Measurements from ENCODE around the gene HOMER3.
A peak's percentile ranks its signal among the peaks of the same experiment; 100 is the strongest.
"Not testable (repeated sequence)": the region's sequence is repeated elsewhere in the genome, so short reads cannot be mapped to it uniquely, and the experiment has no call there.

HOMER3 gene

GRCh38 chr19:18919086-18919899, 21.7 kb downstream of the HOMER3 start, which contains the start of the genes COPE and DDX49:
Gene COPE, minus strand, starts transcription at chr19:18919387. Its CDS starts 39 bp downstream, at chr19:18919348.
Gene DDX49, plus strand, starts transcription at chr19:18919715. Its CDS starts 27 bp downstream, at chr19:18919742.
- peak; percentile 97 for ATAC-seq
- TF ChIP-seq GLIS3 (CRISPR knock-in tag; IDR thresholded peaks at IDR 0.05): no peak
- TF ChIP-seq ZNF8 (CRISPR knock-in tag; IDR thresholded peaks at IDR 0.05): 0 out of 2 replicates have a peak, but pooled peaks have one; percentile 10
- no peak for TF ChIP-seq POU6F1 (CRISPR knock-in tag; IDR thresholded peaks at IDR 0.05; ENCODE audit: borderline replicate concordance, low read depth)
- no peak for TF ChIP-seq TCF4 (CRISPR knock-in tag; IDR thresholded peaks at IDR 0.05; ENCODE audit: borderline replicate concordance)
- TF ChIP-seq ZFP3 (CRISPR knock-in tag; IDR thresholded peaks at IDR 0.05): 0 out of 2 replicates have a peak, but pooled peaks have one; percentile 18

GRCh38 chr19:18917593-18917992, 23.4 kb downstream of the HOMER3 start:
- not testable (repeated sequence) for ATAC-seq

- ATAC-seq: no peak
- no peak for TF ChIP-seq ISL1 (CRISPR knock-in tag; IDR thresholded peaks at IDR 0.05)
- TF ChIP-seq PATZ1 (CRISPR knock-in tag; IDR thresholded peaks at IDR 0.05; ENCODE audit: borderline replicate concordance): no peak
- TF ChIP-seq ZNF565 (CRISPR knock-in tag; conservative IDR thresholded peaks at IDR 0.05; ENCODE audit: low read depth): no peak
- TF ChIP-seq BACH2 (CRISPR knock-in tag; IDR thresholded peaks at IDR 0.05; ENCODE audit: borderline replicate concordance): no peak
- TF ChIP-seq ARNTL (CRISPR knock-in tag; IDR thresholded peaks at IDR 0.05; ENCODE audit: borderline replicate concordance, low read depth): no peak
- TF ChIP-seq CSRNP3 (CRISPR knock-in tag; IDR thresholded peaks at IDR 0.05): no peak
- TF ChIP-seq ZNF8 (CRISPR knock-in tag; IDR thresholded peaks at IDR 0.05): no peak
- no peak for TF ChIP-seq ESRRG (CRISPR knock-in tag; IDR thresholded peaks at IDR 0.05)
- no peak for TF ChIP-seq SNAI2 (CRISPR knock-in tag; IDR thresholded peaks at IDR 0.05)
Measured at GRCh38 chr19:18915639-18916038, 25.4 kb downstream of the HOMER3 start.

- TF ChIP-seq ZNF70 (CRISPR knock-in tag; IDR thresholded peaks at IDR 0.05) (no peak), ISL1 (CRISPR knock-in tag; IDR thresholded peaks at IDR 0.05) (no peak), TOX (CRISPR knock-in tag; IDR thresholded peaks at IDR 0.05; ENCODE audit: borderline replicate concordance) (no peak), ZC3H10 (CRISPR knock-in tag; IDR thresholded peaks at IDR 0.05) (no peak), RARB (CRISPR knock-in tag; IDR thresholded peaks at IDR 0.05) (no peak), CSDC2 (CRISPR knock-in tag; IDR thresholded peaks at IDR 0.05) (no peak), ESRRG (CRISPR knock-in tag; IDR thresholded peaks at IDR 0.05) (no peak)
- no peak for ATAC-seq
Measured at GRCh38 chr19:18913466-18913865, 27.6 kb downstream of the HOMER3 start.

GRCh38 chr19:18912933-18913332, 28.1 kb downstream of the HOMER3 start:
- TF ChIP-seq GLIS3 (CRISPR knock-in tag; IDR thresholded peaks at IDR 0.05) (no peak), ZFP3 (CRISPR knock-in tag; IDR thresholded peaks at IDR 0.05) (no peak)
- ATAC-seq: no peak

- no peak for ATAC-seq
- TF ChIP-seq CSDC2 (CRISPR knock-in tag; IDR thresholded peaks at IDR 0.05): no peak
- no peak for TF ChIP-seq CREB5 (CRISPR knock-in tag; IDR thresholded peaks at IDR 0.05; ENCODE audit: low read depth)
- no peak for TF ChIP-seq PPARA (CRISPR knock-in tag; IDR thresholded peaks at IDR 0.05; ENCODE audit: borderline replicate concordance)
- TF ChIP-seq TOX (CRISPR knock-in tag; IDR thresholded peaks at IDR 0.05; ENCODE audit: borderline replicate concordance): no peak
- TF ChIP-seq TCF4 (CRISPR knock-in tag; IDR thresholded peaks at IDR 0.05; ENCODE audit: borderline replicate concordance): no peak
- TF ChIP-seq ZNF8 (CRISPR knock-in tag; IDR thresholded peaks at IDR 0.05): no peak
- TF ChIP-seq ISL1 (CRISPR knock-in tag; IDR thresholded peaks at IDR 0.05): no peak
- TF ChIP-seq CSRNP3 (CRISPR knock-in tag; IDR thresholded peaks at IDR 0.05): no peak
- no peak for TF ChIP-seq GLIS3 (CRISPR knock-in tag; IDR thresholded peaks at IDR 0.05)
- no peak for TF ChIP-seq ARNTL (CRISPR knock-in tag; IDR thresholded peaks at IDR 0.05; ENCODE audit: borderline replicate concordance, low read depth)
- TF ChIP-seq ZC3H10 (CRISPR knock-in tag; IDR thresholded peaks at IDR 0.05): no peak
- TF ChIP-seq BACH2 (CRISPR knock-in tag; IDR thresholded peaks at IDR 0.05; ENCODE audit: borderline replicate concordance): no peak
- no peak for TF ChIP-seq ESRRG (CRISPR knock-in tag; IDR thresholded peaks at IDR 0.05)
- TF ChIP-seq POU6F1 (CRISPR knock-in tag; IDR thresholded peaks at IDR 0.05; ENCODE audit: borderline replicate concordance, low read depth): no peak
Measured at GRCh38 chr19:18910801-18911436, 30.1 kb downstream of the HOMER3 start.

Data from SK-N-SH treated with all-trans-retinoic acid at 6 μM for 48 hours (cell line).